ENCODE results near the gene TANGO2.

The TANGO2 gene

GRCh38 chr22:20020533-20021195, at the start of gene TANGO2:
TSS of gene TANGO2 (plus strand) at chr22:20021110. CDS start at chr22:20036799, 15,689 bp downstream.
- H3K4me1 ChIP-seq (ENCODE audit: insufficient read depth, low read length), result peaks cover 4% of the 10 kb centered on the region; the same call in 1 of the 2 replicates
- no peaks in the 10 kb centered on the region for H3K36me3 ChIP-seq (ENCODE audit: insufficient read depth, low read length)
- H3K9ac ChIP-seq (ENCODE audit: low read depth, low read length), result peak within 1 kb of the TSS; percentile 71; the same call in 1 of the 2 replicates
- H3K9me3 ChIP-seq (ENCODE audit: control insufficient read depth, insufficient read depth, low read length), result no peaks in the 10 kb centered on the region

GRCh38 chr22:19971276-19972124, 49.4 kb upstream of the TANGO2 start:
- peaks cover 13% of the 10 kb centered on the region; the same call in 1 of the 2 replicates for H3K4me1 ChIP-seq (ENCODE audit: insufficient read depth, low read length)
- no peaks in the 10 kb centered on the region for H3K9me3 ChIP-seq (ENCODE audit: control insufficient read depth, insufficient read depth, low read length)
- no peak overlapping the region for H3K9ac ChIP-seq (ENCODE audit: low read depth, low read length)
- 0 out of 2 replicates have a peak, but pooled peaks cover 4% of the 10 kb centered on the region for H3K36me3 ChIP-seq (ENCODE audit: insufficient read depth, low read length)

GRCh38 chr22:19972251-19972650, 48.7 kb upstream of the TANGO2 start:
- no peaks in the 10 kb centered on the region for H3K9me3 ChIP-seq (ENCODE audit: control insufficient read depth, insufficient read depth, low read length)
- H3K9ac ChIP-seq (ENCODE audit: low read depth, low read length), result no peak overlapping the region
- H3K4me1 ChIP-seq (ENCODE audit: insufficient read depth, low read length), result peaks cover 13% of the 10 kb centered on the region; the same call in 1 of the 2 replicates
- H3K36me3 ChIP-seq (ENCODE audit: insufficient read depth, low read length), result 0 out of 2 replicates have a peak, but pooled peaks cover 4% of the 10 kb centered on the region

- peaks cover 13% of the 10 kb centered on the region; the same call in 1 of the 2 replicates for H3K4me1 ChIP-seq (ENCODE audit: insufficient read depth, low read length)
- no peaks in the 10 kb centered on the region for H3K9me3 ChIP-seq (ENCODE audit: control insufficient read depth, insufficient read depth, low read length)
- no peak overlapping the region for H3K9ac ChIP-seq (ENCODE audit: low read depth, low read length)
- H3K36me3 ChIP-seq (ENCODE audit: insufficient read depth, low read length), result 0 out of 2 replicates have a peak, but pooled peaks cover 4% of the 10 kb centered on the region
Measured at GRCh38 chr22:19972652-19973550, 48.0 kb upstream of the TANGO2 start.

- Histone ChIP-seq H3K4me1 (ENCODE audit: insufficient read depth, low read length) (peaks cover 13% of the 10 kb centered on the region; the same call in 1 of the 2 replicates), H3K36me3 (ENCODE audit: insufficient read depth, low read length) (0 out of 2 replicates have a peak, but pooled peaks cover 6% of the 10 kb centered on the region)
Measured at GRCh38 chr22:19973551-19974267, 47.2 kb upstream of the TANGO2 start.

GRCh38 chr22:19974268-19974861, 46.5 kb upstream of the TANGO2 start:
- no peak overlapping the region for H3K9ac ChIP-seq (ENCODE audit: low read depth, low read length)
- no peaks in the 10 kb centered on the region for H3K9me3 ChIP-seq (ENCODE audit: control insufficient read depth, insufficient read depth, low read length)
- peaks cover 13% of the 10 kb centered on the region; the same call in 1 of the 2 replicates for H3K4me1 ChIP-seq (ENCODE audit: insufficient read depth, low read length)
- H3K36me3 ChIP-seq (ENCODE audit: insufficient read depth, low read length), result 0 out of 2 replicates have a peak, but pooled peaks cover 10% of the 10 kb centered on the region

More at GRCh38 chr22:19973551-19974267, 47.2 kb upstream of the TANGO2 start:
- no peaks in the 10 kb centered on the region for H3K9me3 ChIP-seq (ENCODE audit: control insufficient read depth, insufficient read depth, low read length)
- H3K9ac ChIP-seq (ENCODE audit: low read depth, low read length), result no peak overlapping the region

- Histone ChIP-seq H3K9me3 (ENCODE audit: control insufficient read depth, insufficient read depth, low read length) (no peaks in the 10 kb centered on the region), H3K4me1 (ENCODE audit: insufficient read depth, low read length) (peaks cover 13% of the 10 kb centered on the region; the same call in 1 of the 2 replicates), H3K9ac (ENCODE audit: low read depth, low read length) (no peak overlapping the region), H3K36me3 (ENCODE audit: insufficient read depth, low read length) (peaks cover 13% of the 10 kb centered on the region; the same call in 1 of the 2 replicates)
Measured at GRCh38 chr22:19974935-19975706, 45.8 kb upstream of the TANGO2 start.

GRCh38 chr22:19975707-19976035, 45.2 kb upstream of the TANGO2 start:
- peaks cover 13% of the 10 kb centered on the region; the same call in 1 of the 2 replicates for H3K4me1 ChIP-seq (ENCODE audit: insufficient read depth, low read length)
- peaks cover 12% of the 10 kb centered on the region; the same call in 1 of the 2 replicates for H3K36me3 ChIP-seq (ENCODE audit: insufficient read depth, low read length)
- H3K9me3 ChIP-seq (ENCODE audit: control insufficient read depth, insufficient read depth, low read length), result no peaks in the 10 kb centered on the region
- H3K9ac ChIP-seq (ENCODE audit: low read depth, low read length), result no peak overlapping the region

GRCh38 chr22:19976671-19977070, 44.2 kb upstream of the TANGO2 start:
- no peak overlapping the region for H3K9ac ChIP-seq (ENCODE audit: low read depth, low read length)
- H3K4me1 ChIP-seq (ENCODE audit: insufficient read depth, low read length), result peaks cover 13% of the 10 kb centered on the region; the same call in 1 of the 2 replicates
- H3K36me3 ChIP-seq (ENCODE audit: insufficient read depth, low read length), result peaks cover 9% of the 10 kb centered on the region; the same call in 1 of the 2 replicates
- H3K9me3 ChIP-seq (ENCODE audit: control insufficient read depth, insufficient read depth, low read length), result no peaks in the 10 kb centered on the region

- H3K9ac ChIP-seq (ENCODE audit: low read depth, low read length), result no peak overlapping the region
- H3K4me1 ChIP-seq (ENCODE audit: insufficient read depth, low read length), result peaks cover 13% of the 10 kb centered on the region; the same call in 1 of the 2 replicates
- peaks cover 9% of the 10 kb centered on the region; the same call in 1 of the 2 replicates for H3K36me3 ChIP-seq (ENCODE audit: insufficient read depth, low read length)
- H3K9me3 ChIP-seq (ENCODE audit: control insufficient read depth, insufficient read depth, low read length), result no peaks in the 10 kb centered on the region
Measured at GRCh38 chr22:19977296-19978243, 43.3 kb upstream of the TANGO2 start.

GRCh38 chr22:19978748-19979147, 42.2 kb upstream of the TANGO2 start:
- H3K4me1 ChIP-seq (ENCODE audit: insufficient read depth, low read length), result peaks cover 15% of the 10 kb centered on the region; the same call in 1 of the 2 replicates
- no peak overlapping the region for H3K9ac ChIP-seq (ENCODE audit: low read depth, low read length)
- H3K36me3 ChIP-seq (ENCODE audit: insufficient read depth, low read length), result peaks cover 9% of the 10 kb centered on the region; the same call in 1 of the 2 replicates
- no peaks in the 10 kb centered on the region for H3K9me3 ChIP-seq (ENCODE audit: control insufficient read depth, insufficient read depth, low read length)
